ENCODE results near the gene LTBP4. TPM values are rescaled to one million over a fixed set of nuclear protein-coding genes. Genes with fewer than 3 reads are reported as not detected.
A peak's percentile ranks its signal among the peaks of the same experiment; 100 is the strongest.

The LTBP4 gene
- 100 to 1,000 TPM; 107 to 206 (median 176) TPM for total RNA-seq
- polyA plus RNA-seq = 100 to 1,000 TPM in 1 of 3 donors, 10 to 100 TPM in 2; 31.9 to 118 (median 41.4) TPM

DNA sequence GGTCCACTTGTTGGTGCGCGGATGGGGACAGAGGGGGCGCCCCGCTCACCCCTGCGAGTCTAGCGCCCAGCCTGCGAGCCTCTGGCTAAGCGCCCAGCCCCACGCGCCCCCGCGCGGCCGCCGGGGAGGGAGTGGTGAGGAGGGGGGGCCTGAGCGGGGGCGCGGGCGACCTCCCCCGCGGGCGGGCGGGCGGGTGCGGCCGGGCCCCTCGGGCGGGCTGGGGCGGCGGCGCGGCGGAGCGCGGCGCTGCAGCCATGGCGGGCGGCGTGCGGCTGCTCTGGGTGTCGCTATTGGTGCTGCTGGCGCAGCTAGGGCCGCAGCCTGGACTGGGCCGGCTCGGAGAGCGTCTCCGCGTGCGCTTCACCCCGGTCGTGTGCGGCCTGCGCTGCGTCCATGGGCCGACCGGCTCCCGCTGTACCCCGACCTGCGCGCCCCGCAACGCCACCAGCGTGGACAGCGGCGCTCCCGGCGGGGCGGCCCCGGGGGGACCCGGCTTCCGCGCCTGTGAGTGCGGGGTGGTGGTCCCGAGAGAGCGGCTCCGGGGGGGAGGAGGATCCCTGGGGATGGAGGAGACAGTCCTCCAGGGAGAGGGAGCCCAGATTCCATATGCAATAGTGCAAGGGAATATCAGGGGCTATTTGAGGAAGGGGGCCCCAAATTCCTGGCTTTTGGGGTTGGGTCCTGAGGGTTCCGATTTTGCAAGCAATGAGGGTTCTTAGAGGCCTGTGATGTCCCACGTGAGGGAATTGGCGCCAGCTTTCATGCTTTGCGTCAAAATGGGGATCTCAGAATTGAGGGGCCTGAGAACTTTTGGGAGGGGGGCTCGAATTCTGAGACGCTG lies at the start of gene LTBP4:
Gene LTBP4 (plus strand): TSS at position 236 of the 841 bp plus-strand sequence. CDS start 19 bp downstream, at position 255.
- DNase-seq = peak; percentile 89
- intact Hi-C loops (cut with DNase I) = loop anchor here (5.0 kb wide), 4 partner anchors 36 to 179 kb away; partner anchors contain the start of genes BLVRB, SERTAD3 and SPTBN4
- Histone ChIP-seq H3K36me3 (no peaks in the 10 kb centered on the region), H3K27ac (peak within 1 kb of the TSS; percentile 71 to 85 (median 84)), H3K4me3 (peak within 1 kb of the TSS; percentile 44 to 61 (median 53)), H3K4me1 (peaks cover 0 to 94% (median 90%) of the 10 kb centered on the region in 4 donors), H3K27me3 (peaks cover 9 to 36% (median 33%) of the 10 kb centered on the region in 3 donors), H3K9me3 (no peaks in the 10 kb centered on the region)
- WGBS, 2 donors = 1% methylated on average over 82 of the region's 82 CpGs
- TF ChIP-seq POLR2A (IDR thresholded peaks at IDR 0.05) = no peak
- TF ChIP-seq POLR2AphosphoS5 (IDR thresholded peaks at IDR 0.05) = peak in 1 of 4 donors; percentile 21

DNA sequence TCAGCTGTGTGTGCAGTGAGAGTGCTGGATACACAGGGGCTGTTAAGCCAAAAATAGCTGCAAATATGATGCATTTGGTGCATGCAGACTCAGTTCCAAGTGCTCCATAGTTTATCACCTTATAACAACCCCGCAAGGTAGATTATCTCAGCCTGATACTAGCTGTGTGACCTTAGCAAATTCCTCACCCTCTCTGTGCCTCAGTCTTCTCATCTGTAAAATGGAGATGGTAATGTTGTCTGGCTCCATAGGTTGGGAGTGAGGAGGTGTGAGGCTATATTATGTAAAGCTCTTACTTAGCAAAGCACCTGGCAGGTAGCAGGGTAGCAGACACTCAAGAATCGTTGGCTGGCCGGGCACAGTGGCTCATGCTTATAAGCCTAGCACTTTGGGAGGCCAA lies 48.3 kb upstream of the LTBP4 start:
- WGBS, 2 donors = 84 to 91% methylated on average over 3 of the region's 3 CpGs
- TF ChIP-seq EP300 (IDR thresholded peaks at IDR 0.05) (no peak), POLR2A (IDR thresholded peaks at IDR 0.05) (no peak), POLR2AphosphoS5 (IDR thresholded peaks at IDR 0.05) (no peak)
- TF ChIP-seq, protein P1, sequence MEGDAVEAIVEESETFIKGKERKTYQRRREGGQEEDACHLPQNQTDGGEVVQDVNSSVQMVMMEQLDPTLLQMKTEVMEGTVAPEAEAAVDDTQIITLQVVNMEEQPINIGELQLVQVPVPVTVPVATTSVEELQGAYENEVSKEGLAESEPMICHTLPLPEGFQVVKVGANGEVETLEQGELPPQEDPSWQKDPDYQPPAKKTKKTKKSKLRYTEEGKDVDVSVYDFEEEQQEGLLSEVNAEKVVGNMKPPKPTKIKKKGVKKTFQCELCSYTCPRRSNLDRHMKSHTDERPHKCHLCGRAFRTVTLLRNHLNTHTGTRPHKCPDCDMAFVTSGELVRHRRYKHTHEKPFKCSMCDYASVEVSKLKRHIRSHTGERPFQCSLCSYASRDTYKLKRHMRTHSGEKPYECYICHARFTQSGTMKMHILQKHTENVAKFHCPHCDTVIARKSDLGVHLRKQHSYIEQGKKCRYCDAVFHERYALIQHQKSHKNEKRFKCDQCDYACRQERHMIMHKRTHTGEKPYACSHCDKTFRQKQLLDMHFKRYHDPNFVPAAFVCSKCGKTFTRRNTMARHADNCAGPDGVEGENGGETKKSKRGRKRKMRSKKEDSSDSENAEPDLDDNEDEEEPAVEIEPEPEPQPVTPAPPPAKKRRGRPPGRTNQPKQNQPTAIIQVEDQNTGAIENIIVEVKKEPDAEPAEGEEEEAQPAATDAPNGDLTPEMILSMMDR (IDR thresholded peaks at IDR 0.05) = no peak
- Histone ChIP-seq H3K4me1 (peaks cover 0 to 10% (median 4%) of the 10 kb centered on the region in 4 donors), H3K27ac (no peak overlapping the region), H3K36me3 (no peaks in the 10 kb centered on the region), H3K27me3 (peaks cover 10 to 58% (median 30%) of the 10 kb centered on the region in 3 donors), H3K9me3 (no peaks in the 10 kb centered on the region), H3K4me3 (no peak overlapping the region)
- intact Hi-C loops (cut with DNase I) = no loop called here
- no peak for DNase-seq

DNA sequence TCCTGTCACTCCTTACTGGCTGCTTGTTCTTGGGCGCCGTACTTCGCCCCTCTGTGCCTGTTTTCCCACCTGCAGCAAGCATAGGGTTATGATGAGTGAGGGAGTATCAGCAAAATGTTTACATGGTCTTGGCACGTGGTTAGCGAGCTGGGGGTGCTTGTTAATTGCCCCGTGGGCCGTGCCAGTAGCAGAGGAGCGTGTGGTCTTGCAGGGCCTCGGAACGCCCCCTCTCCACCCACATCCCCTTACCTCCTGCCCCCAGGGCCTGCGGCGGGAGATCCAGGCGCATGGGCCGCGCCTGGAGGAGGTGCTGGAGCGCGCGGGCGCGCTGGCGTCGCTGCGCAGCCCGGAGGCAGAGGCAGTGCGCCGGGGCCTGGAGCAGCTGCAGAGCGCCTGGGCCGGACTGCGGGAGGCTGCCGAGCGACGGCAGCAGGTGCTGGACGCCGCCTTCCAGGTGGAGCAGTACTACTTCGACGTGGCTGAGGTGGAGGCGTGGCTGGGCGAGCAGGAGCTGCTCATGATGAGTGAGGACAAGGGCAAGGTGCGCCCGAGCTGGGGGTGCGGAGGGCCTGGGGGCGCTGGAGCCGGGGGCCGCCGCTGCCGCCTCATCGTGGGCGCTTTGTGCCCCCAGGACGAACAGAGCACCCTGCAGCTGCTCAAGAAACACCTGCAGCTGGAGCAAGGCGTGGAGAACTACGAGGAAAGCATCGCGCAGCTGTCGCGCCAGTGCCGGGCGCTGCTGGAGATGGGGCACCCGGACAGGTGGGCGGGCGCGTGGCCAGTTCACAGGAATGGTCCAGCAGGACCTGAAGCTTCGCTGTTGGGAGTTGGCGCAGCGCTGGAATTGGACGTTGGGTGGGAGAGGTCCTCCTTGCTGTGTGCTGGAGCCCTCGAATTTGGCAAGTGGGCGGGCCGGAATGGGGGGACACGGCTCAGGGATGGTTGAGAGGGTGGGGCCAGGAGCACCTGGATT lies 47.0 kb upstream of the LTBP4 start:
- H3K4me1 ChIP-seq = peaks cover 0 to 5% (median under 1%) of the 10 kb centered on the region in 4 donors
- H3K36me3 ChIP-seq = no peaks in the 10 kb centered on the region
- H3K27me3 ChIP-seq = peaks cover 10 to 53% (median 26%) of the 10 kb centered on the region in 3 donors
- intact Hi-C loops (cut with DNase I) = no loop called here
- no peak overlapping the region for H3K27ac ChIP-seq
- WGBS, 2 donors = 11 to 16% methylated on average over 69 of the region's 69 CpGs
- no peak overlapping the region for H3K4me3 ChIP-seq
- TF ChIP-seq POLR2AphosphoS5 (IDR thresholded peaks at IDR 0.05) = no peak
- TF ChIP-seq, protein P1 (IDR thresholded peaks at IDR 0.05) = no peak
- TF ChIP-seq EP300 (IDR thresholded peaks at IDR 0.05) = no peak
- TF ChIP-seq POLR2A (IDR thresholded peaks at IDR 0.05) = no peak
- DNase-seq = no peak
- H3K9me3 ChIP-seq = no peaks in the 10 kb centered on the region

- TF ChIP-seq POLR2AphosphoS5 (IDR thresholded peaks at IDR 0.05) (no peak), EP300 (IDR thresholded peaks at IDR 0.05) (no peak), POLR2A (IDR thresholded peaks at IDR 0.05) (no peak)
- TF ChIP-seq, protein P1 (IDR thresholded peaks at IDR 0.05) = no peak
- DNase-seq = no peak
- intact Hi-C loops (cut with DNase I) = no loop called here
- no peaks in the 10 kb centered on the region for H3K36me3 ChIP-seq
- no peak overlapping the region for H3K4me3 ChIP-seq
- no peaks in the 10 kb centered on the region for H3K9me3 ChIP-seq
- H3K27ac ChIP-seq = no peak overlapping the region
- no peaks in the 10 kb centered on the region for H3K4me1 ChIP-seq
- H3K27me3 ChIP-seq = peaks cover 10 to 35% (median 25%) of the 10 kb centered on the region in 3 donors
- WGBS, 2 donors = 69 to 81% methylated on average over 17 of the region's 17 CpGs
Observed at GRCh38 chr19:40555978-40556689, 45.0 kb upstream of the LTBP4 start.

Data from sigmoid colon (tissue), 7 donors.